ENCODE measurements around the gene CCDC57.
"Not testable (repeated sequence)": the region's sequence is repeated elsewhere in the genome, so short reads cannot be mapped to it uniquely, and the experiment has no call there.

The CCDC57 gene

DNA sequence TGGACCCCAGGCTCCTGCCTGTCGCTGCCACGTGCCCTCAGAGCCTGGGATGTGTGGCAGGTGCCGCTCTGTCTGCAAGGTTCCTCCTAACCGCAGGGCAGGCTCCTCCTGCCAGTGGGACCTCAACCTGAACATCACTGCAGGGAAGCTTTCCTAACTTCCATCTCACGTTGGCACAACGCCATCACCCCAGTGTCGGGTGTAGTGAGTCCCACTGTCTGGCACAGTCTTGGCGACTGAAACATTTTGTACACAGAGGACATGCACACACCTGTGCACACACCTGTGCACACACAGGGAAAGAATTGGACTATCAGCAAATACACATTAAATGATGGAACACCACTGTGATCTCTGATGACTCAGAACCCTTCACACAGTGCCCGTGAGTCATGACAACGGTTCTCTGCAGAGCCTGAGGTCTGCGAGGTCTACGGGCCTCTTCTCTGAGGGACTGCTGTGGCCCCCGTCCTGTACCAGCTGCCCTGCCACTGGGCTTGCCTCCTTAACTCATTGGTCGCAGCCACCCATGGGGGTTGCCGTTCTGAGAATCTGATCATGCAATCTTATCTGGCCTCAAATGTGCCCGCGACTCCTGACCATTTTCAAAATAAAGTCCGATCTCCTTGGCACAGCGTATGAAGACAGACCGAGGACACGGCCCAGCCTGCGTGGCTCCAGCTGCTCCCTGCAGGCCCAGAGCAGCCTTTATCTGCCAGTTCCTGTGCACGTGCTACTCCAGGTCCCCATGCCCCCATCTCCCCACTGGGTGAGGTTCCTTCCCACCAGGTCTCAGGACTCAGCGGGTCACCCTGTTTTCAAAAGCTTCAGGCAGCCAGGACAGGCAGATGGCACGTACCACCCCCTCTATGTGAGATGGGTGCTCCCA is 7.6 kb downstream of the CCDC57 start:
- DNase-seq (ENCODE audit: low read depth), result no peak

- no peak for DNase-seq (ENCODE audit: low read depth)
These were observed 8.7 kb downstream of the CCDC57 start for GRCh38 chr17:82203920-82204319.

- DNase-seq (ENCODE audit: low read depth), result no peak
These were observed 9.7 kb downstream of the CCDC57 start for GRCh38 chr17:82202981-82203380.

GRCh38 chr17:82201498-82201910 is 11.1 kb downstream of the CCDC57 start:
- DNase-seq (ENCODE audit: low read depth), result no peak

DNA sequence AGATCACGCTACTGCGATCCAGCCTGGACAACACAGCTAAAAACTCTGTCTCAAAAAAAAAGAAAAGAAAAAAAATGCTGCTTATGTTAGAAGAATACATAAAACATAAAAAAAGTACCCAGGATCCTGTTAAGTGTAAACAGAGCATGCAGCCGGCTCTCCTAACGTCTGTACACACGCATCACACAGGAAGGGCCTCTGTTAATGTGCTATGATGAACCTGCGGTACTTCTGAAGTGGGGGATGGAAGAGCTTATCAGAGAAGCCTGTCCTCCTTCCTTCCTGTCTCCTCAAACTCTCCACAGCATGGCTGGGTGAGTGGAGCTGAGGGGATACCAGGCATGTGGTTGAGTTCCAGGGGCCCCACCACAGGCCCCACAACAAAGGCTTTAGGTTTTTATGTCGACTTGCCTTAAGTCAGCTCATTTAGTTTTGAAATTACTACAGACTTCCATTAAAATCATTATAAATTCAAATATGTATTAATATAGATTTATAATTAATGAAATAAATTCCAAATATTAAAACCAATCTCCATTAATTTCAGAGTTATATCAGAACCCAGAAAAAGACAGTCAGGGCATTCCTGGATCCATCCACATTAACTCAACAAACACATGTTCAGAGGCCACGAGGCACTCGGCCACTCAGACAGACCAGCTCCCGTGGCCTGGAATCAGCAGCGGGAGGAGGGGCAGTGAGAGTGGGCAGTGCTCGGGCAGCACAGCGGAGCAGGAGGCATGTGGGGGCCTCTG is 11.7 kb downstream of the CCDC57 start:
- peak; percentile 72 for DNase-seq (ENCODE audit: low read depth)

GRCh38 chr17:82200135-82200534 is 12.5 kb downstream of the CCDC57 start:
- DNase-seq (ENCODE audit: low read depth), result no peak

- DNase-seq (ENCODE audit: low read depth), result no peak
These were observed 13.1 kb downstream of the CCDC57 start for GRCh38 chr17:82199496-82199895.

GRCh38 chr17:82198092-82198491 is 14.6 kb downstream of the CCDC57 start:
- DNase-seq (ENCODE audit: low read depth), result no peak

GRCh38 chr17:82195675-82196672 is 16.7 kb downstream of the CCDC57 start:
- DNase-seq (ENCODE audit: low read depth), result no peak

DNA sequence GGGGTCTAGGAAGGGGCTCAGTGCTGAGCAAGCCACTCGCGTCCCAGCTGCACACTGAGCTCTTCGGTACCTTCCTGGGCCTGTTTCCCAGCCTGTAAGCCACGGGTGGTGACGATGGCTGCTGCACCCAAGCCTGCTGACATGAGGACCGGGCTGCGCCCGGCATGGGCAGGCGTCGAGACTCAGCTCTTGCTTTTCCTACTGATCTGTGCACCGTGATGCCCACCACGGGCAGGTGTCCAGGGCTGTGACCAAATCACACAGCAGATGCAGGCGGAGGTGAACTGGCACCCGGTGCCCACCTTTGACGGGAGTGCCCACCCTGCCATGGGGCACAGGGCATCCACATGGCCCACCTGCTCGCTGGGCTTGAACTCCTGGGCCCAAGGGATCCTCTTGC is 17.9 kb downstream of the CCDC57 start:
- DNase-seq (ENCODE audit: low read depth), result no peak

- DNase-seq (ENCODE audit: low read depth), result no peak
These were observed 19.0 kb downstream of the CCDC57 start for GRCh38 chr17:82193520-82194220.

GRCh38 chr17:82193050-82193449 is 19.6 kb downstream of the CCDC57 start:
- DNase-seq (ENCODE audit: low read depth), result not testable (repeated sequence)

GRCh38 chr17:82188001-82188961 is 24.4 kb downstream of the CCDC57 start:
- DNase-seq (ENCODE audit: low read depth), result no peak

DNA sequence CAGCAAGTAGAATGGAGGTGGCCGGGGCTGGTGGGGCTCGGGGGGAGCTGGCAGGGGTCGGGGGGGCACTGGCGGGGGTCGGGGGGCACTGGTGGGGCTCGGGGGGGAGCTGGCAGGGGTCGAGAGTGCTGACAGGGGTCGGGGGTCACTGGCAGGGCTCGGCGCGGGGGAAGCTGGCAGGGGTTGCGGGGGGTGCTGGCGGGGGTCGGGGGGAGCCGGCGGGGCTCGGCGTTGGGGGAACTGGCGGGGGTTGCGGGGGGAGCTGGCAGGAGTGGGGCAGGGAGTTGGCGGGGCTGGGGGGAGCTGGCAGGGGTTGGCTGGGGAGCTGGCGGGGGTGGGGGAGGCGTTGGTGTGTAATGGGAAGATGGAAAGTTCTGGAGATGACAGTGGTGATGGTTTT is 25.1 kb downstream of the CCDC57 start:
- no peak for DNase-seq (ENCODE audit: low read depth)

GRCh38 chr17:82186221-82186620 is 26.4 kb downstream of the CCDC57 start:
- no peak for DNase-seq (ENCODE audit: low read depth)

DNA sequence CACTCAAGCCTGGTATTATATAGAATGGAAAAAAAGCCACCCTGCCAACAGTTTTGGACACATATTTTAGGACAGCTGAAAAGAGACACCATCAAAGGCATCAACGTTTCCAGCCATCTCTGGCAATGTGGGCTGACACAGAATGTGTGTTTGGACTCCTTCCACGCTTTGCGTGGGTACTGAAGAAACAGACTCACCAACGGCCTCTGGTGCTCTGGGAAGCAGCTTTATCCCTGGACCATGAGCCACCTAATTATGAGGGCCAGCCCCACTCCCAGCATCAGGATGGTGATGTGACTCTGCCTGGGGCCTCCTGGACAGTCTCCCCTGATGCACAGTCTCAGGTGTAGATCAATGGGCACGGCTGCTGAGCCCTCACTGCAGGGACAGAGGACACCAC is 27.9 kb downstream of the CCDC57 start:
- DNase-seq (ENCODE audit: low read depth), result no peak

- no peak for DNase-seq (ENCODE audit: low read depth)
These were observed 31.7 kb downstream of the CCDC57 start for GRCh38 chr17:82180776-82181528.

- no peak for DNase-seq (ENCODE audit: low read depth)
These were observed 32.6 kb downstream of the CCDC57 start for GRCh38 chr17:82179946-82180475.

GRCh38 chr17:82179412-82179811 is 33.2 kb downstream of the CCDC57 start:
- no peak for DNase-seq (ENCODE audit: low read depth)

All from T follicular helper cell (primary cell).